Type B pancreatic cell (in vitro differentiated cells): ENCODE results near the gene PEX7. TPM values are rescaled to one million over a fixed set of nuclear protein-coding genes. Genes with fewer than 3 reads are reported as not detected.

Experiments
- DNase-seq: peaks from one replicate; pipeline ENCODE4 v3.0.0; 2021; ENCODE audit warnings: mixed read lengths; ENCODE audit not compliant: unreplicated experiment; ENCODE audit errors: extremely low spot score
- H3K27ac Mint-ChIP-seq: 2 replicates; pipeline ENCODE4 v1.8.0; 2021; ENCODE audit warnings: mild to moderate bottlenecking, mixed read lengths
- H3K27me3 Mint-ChIP-seq: 2 replicates; pipeline ENCODE4 v1.8.0; 2021; ENCODE audit warnings: mixed read lengths
- H3K36me3 Mint-ChIP-seq: 2 replicates; pipeline ENCODE4 v1.8.0; 2021; ENCODE audit warnings: mixed read lengths
- H3K4me1 Mint-ChIP-seq: one replicate; pipeline ENCODE4 v1.8.0; 2021; ENCODE audit warnings: mixed read lengths; ENCODE audit not compliant: unreplicated experiment
- H3K4me3 Mint-ChIP-seq: 2 replicates; pipeline ENCODE4 v1.8.0; 2021; ENCODE audit warnings: mild to moderate bottlenecking, mixed read lengths
- H3K9me3 Mint-ChIP-seq: 2 replicates; pipeline ENCODE4 v1.8.0; 2021; ENCODE audit warnings: mixed read lengths
- CTCF ChIP-seq: fragments of 200-600 bp; sonication (generic); conservative IDR thresholded peaks from 2 replicates; pipeline ENCODE4 v1.5.0; 2021; ENCODE audit warnings: antibody characterized with exemption, mild to moderate bottlenecking
- total RNA-seq: library from RNA; stranded (reverse); gene quantifications from 2 replicates; pipeline ENCODE4 v1.2.1, GENCODE V29; 2021; ENCODE audit warnings: low replicate concordance

PEX7 gene
- total RNA-seq, 1 donor from 2014 or later = 5.4 TPM

GRCh38 chr6:136889271-136890193, 67.1 kb downstream of the PEX7 start:
- DNase-seq = no peak
- TF ChIP-seq CTCF = no peak
- H3K27me3 Mint-ChIP-seq = no peaks in the 10 kb centered on the region
- H3K27ac Mint-ChIP-seq = no peak overlapping the region
- no peak overlapping the region for H3K4me3 Mint-ChIP-seq
- peaks cover 19% of the 10 kb centered on the region for H3K4me1 Mint-ChIP-seq
- no peaks in the 10 kb centered on the region for H3K9me3 Mint-ChIP-seq
- no peaks in the 10 kb centered on the region for H3K36me3 Mint-ChIP-seq

GRCh38 chr6:136890194-136890839, 67.9 kb downstream of the PEX7 start:
- Mint-ChIP-seq H3K27me3 (no peaks in the 10 kb centered on the region), H3K4me1 (peaks cover 19% of the 10 kb centered on the region), H3K36me3 (no peaks in the 10 kb centered on the region), H3K9me3 (no peaks in the 10 kb centered on the region), H3K27ac (peak overlapping the region; percentile 20), H3K4me3 (no peak overlapping the region)
- TF ChIP-seq CTCF = no peak
- no peak for DNase-seq

GRCh38 chr6:136890986-136891385, 68.6 kb downstream of the PEX7 start:
- Mint-ChIP-seq H3K9me3 (no peaks in the 10 kb centered on the region), H3K36me3 (no peaks in the 10 kb centered on the region), H3K4me1 (peaks cover 19% of the 10 kb centered on the region), H3K27me3 (no peaks in the 10 kb centered on the region), H3K27ac (no peak overlapping the region), H3K4me3 (no peak overlapping the region)
- no peak for DNase-seq
- no peak for TF ChIP-seq CTCF

GRCh38 chr6:136893187-136893586, 70.8 kb downstream of the PEX7 start:
- no peak for DNase-seq
- H3K27me3 Mint-ChIP-seq = no peaks in the 10 kb centered on the region
- no peaks in the 10 kb centered on the region for H3K9me3 Mint-ChIP-seq
- H3K36me3 Mint-ChIP-seq = no peaks in the 10 kb centered on the region
- no peak overlapping the region for H3K27ac Mint-ChIP-seq
- no peak overlapping the region for H3K4me3 Mint-ChIP-seq
- TF ChIP-seq CTCF = no peak
- peaks cover 13% of the 10 kb centered on the region for H3K4me1 Mint-ChIP-seq

- Mint-ChIP-seq H3K9me3 (no peaks in the 10 kb centered on the region), H3K4me1 (peaks cover under 1% of the 10 kb centered on the region), H3K27me3 (no peaks in the 10 kb centered on the region), H3K27ac (no peak overlapping the region), H3K4me3 (no peak overlapping the region), H3K36me3 (peaks cover 6% of the 10 kb centered on the region)
- no peak for TF ChIP-seq CTCF
- DNase-seq = no peak
Observed at GRCh38 chr6:136895901-136896300, 73.5 kb downstream of the PEX7 start.
